Ammon's horn (tissue), 1 donor: ENCODE measurements around the gene CNTNAP2.

Experiments
- DNase-seq: peaks from one replicate; pipeline ENCODE4 v3.0.0-alpha.2; 2016; ENCODE audit warnings: low spot score

Gene CNTNAP2

GRCh38 chr7:147941381-147941780, 1824.8 kb downstream of the CNTNAP2 start:
- DNase-seq = no peak

- DNase-seq = no peak
Measured at GRCh38 chr7:147944321-147944720, 1827.7 kb downstream of the CNTNAP2 start.

DNA sequence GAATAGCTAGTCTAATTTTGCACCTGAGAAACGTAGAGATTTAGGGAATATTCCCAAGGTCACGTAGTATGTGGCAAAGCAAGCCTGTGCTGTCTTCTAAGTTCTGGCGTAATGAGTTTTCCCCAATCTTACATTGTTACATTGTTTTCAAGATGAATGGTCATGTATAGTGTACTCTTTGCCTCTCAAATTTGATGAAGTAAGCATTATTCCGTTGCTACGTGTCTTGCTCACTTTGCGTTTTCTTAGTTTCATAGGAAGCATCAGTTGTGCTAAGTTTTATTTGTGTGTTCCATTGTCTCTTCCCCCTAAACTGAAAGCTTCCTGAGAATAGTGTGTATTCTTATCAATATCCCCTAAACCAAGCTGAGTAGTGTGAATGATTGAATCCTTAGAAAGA, 1836.3 kb downstream of the CNTNAP2 start:
- DNase-seq = no peak

GRCh38 chr7:147968046-147968610, 1851.5 kb downstream of the CNTNAP2 start:
- no peak for DNase-seq

GRCh38 chr7:147971606-147972110, 1855.1 kb downstream of the CNTNAP2 start:
- no peak for DNase-seq

GRCh38 chr7:147978201-147978600, 1861.6 kb downstream of the CNTNAP2 start:
- no peak for DNase-seq

DNA sequence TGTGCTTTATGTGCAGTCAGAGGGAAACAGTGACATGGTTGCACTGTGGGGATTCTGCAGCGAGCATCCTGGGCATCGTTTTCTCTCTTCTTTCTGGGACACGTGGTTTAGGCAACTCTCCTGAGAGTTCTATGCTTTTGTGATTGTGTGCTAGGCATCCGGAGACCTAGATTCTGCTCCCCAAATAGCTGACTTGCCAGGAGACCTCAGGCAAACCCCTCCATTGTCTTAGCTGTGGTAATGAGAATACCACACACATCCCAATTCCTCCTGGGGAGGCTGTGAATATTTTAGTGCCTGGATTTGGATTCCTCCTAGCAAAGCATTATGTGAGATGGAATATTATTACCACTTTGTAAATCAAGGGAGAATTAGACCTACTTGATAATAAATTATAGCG, 1862.0 kb downstream of the CNTNAP2 start:
- DNase-seq = no peak

DNA sequence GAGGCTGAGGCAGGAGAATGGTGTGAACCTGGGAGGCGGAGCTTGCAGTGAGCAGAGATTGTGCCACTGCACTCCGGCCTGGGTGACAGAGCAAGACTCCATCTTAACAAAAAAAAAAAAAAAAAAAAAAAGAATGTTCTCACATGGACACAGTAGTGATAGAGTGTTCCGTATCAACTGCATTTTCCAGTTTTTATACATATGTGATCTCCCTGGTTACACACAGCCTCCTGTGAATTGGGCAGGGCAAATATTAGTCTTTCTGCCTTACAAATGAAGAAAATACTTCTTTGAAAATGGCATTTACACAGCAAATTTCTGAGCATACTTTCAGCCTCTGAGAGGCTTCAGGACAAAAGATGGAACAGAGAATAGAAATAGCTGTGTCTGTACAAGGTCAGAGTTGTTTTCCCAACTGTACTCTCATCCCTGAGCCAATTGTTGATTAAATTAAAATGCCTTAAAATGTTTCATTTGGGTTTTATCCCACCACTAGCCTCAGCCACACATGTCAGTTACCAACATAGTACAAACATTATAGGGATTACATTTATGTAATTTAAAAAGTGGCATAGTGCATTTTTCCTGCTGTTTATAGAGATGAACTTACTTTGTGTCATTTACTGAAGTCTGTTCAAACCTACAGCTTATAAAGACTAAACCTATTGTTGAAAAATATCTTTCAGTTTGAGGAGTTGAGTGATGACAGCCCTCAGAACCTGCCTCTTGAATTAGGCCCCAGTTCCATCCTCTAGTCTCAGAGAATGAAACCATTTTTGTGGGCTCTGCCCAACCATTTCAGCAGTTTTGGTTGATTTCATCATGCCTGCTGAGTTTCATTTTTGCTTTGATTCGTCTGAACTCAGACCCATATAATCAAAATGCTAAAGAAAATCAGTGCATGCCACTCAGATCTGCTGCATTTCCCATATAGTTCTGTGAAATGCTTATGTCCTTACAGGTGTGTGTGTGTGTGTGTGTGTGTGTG, 1864.5 kb downstream of the CNTNAP2 start:
- DNase-seq = no peak

- DNase-seq = peak; percentile 3
Measured at GRCh38 chr7:147982307-147982706, 1865.7 kb downstream of the CNTNAP2 start.

DNA sequence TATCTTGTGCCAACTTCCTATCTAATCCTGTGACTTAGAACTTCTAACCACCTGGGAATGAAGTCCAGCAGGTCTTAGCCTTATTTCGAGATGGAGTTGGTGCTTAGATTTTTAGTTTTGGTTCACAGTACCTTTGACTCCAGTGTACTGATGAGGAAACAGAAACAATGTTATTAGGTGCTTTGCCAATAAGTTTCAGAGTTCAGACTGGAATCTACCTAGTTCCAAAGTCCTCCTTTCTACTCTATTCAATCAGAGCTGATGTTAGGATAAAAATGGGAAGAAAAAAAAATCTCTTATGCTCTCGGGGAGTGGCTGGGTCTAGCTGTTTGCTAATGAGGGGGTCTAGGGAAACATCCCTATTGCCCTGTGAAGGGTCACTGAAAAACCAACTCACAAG, 1867.7 kb downstream of the CNTNAP2 start:
- no peak for DNase-seq

DNA sequence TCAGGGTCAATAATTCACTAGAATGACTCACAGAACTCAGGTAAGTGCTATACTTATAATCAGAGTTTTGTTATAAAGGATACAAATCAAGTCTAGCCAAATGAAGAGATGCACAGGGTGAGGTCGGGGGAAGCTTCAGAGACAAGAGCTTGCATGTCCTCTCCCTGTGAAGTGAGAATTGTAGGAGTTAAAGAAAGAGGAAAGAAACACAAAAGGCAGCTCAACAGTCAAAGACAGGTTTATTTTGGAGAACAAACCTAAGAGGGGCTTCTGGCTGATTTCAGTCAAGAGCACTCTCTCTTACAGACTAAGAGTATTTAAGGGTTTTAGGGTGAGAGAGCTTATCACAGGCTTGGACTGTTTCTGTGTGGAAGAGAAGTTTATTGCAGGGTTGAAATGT, 1873.5 kb downstream of the CNTNAP2 start:
- DNase-seq = no peak

DNA sequence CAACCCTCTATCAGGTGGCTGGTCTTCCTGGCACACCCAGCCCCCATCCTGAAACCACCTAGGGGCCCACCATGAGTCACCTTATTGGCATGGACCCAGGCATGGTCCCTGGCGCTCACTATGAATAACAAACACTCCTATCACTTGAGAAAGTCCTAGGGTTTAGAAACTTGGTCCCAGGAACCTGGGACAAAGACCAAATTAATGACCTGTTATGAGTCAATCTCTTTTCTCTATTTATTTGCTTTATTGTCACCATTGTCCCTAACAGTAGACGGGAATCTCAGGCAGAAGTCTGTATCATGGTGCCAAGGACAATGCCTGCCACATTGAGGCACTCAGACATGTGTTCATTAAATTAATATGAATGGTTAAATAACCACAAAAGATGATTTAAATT, 1874.3 kb downstream of the CNTNAP2 start:
- DNase-seq = no peak

- no peak for DNase-seq
Measured at GRCh38 chr7:147992698-147993097, 1876.1 kb downstream of the CNTNAP2 start.

DNA sequence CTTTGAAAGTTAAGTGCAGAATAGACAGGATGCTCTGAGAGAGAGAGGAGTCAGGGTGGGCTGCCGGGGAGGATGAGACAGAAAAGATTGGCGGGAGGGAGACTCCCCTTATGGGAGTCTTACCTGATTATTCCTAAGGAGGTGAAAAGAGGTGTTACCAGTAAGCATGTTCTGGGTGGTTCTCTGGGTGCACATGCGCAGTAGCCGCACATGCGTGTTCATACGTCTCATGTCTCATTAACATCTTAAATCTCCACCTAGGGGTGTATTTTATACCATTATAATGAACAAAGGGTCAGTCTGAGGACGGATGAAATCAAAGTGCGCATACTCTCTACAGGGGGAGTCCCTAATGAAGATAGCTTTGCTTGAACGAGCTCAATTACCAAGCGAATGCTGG, 1881.0 kb downstream of the CNTNAP2 start:
- no peak for DNase-seq

- no peak for DNase-seq
Measured at GRCh38 chr7:147999962-148000361, 1883.4 kb downstream of the CNTNAP2 start.

DNA sequence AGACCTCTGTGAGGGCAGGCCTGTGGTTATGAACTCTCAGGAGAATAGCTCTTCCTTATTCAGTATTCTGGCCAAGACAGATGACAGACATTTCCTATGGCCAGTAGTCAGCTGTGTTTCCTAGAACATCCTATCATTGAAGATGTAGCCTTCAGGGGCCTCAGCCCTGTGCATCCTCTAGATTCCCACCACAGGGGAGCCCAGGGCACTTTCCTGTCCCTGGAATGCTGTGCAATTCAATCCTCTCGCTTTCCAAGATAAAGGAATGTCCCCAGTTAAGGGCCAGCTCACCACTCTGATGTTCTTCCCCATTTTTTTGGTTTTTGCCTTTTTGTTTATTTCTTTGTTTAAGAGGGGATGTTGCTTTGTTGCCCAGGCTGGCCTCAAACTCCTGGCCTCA, 1895.2 kb downstream of the CNTNAP2 start:
- no peak for DNase-seq

DNA sequence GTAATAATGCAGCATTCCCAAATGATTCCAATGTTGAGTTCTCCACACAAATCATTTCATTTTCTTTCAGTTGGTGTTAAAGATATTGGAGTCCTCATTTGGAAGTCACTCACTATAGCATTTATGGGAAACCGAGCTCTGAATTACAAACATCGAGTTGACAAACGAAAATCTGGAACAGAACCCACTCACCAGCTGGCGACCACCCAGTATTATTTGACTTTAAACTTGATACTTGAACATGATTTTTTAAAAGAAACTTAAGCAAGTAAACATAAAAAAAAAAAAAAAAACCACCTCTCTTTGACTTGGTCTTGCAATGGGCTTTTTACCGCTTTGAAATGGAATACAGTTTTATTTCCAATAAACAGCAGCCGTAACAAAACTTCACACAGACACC, 1897.4 kb downstream of the CNTNAP2 start:
- DNase-seq = no peak

GRCh38 chr7:148014541-148014940, 1897.9 kb downstream of the CNTNAP2 start:
- DNase-seq = no peak

DNA sequence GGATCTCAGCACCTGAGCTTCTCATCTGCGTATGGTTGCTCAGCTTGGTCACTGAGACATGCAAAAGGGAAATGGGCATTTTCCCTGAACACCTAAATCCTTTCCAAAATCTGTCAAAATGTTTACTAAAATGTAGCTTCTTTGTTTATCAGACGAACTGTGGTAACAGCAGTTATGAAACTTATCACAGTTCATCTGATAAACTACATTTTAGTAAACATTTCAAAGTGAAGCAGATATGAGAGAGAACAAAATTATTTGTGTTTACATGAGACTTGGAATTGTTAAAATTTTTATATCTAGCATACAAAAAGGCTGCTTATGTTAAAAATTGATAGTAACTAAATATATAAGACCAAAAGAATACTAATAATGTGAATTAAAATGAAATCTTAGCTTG, 1900.5 kb downstream of the CNTNAP2 start:
- no peak for DNase-seq

GRCh38 chr7:148020679-148021078, 1904.1 kb downstream of the CNTNAP2 start:
- DNase-seq = no peak

- DNase-seq = no peak
Measured at GRCh38 chr7:148021507-148022045, 1905.0 kb downstream of the CNTNAP2 start.

GRCh38 chr7:148022832-148023231, 1906.2 kb downstream of the CNTNAP2 start:
- DNase-seq = no peak

- no peak for DNase-seq
Measured at GRCh38 chr7:148026713-148027112, 1910.1 kb downstream of the CNTNAP2 start.
